Astrocyte (in vitro differentiated cells and primary cell): ENCODE results near the gene C14orf93. TPM values are rescaled to one million over a fixed set of nuclear protein-coding genes. Genes with fewer than 3 reads are reported as not detected.

Experiments
- DNase-seq: peaks from one replicate; pipeline ENCODE4 v3.0.0-alpha.2; 2010; ENCODE audit warnings: low read depth
- FAIRE-seq: peaks from 2 replicates; lab custom pipeline; 2011; peaks lifted over from hg19 to GRCh38; lab: Jason Lieb, UNC
- H2AFZ ChIP-seq: 2 replicates; pipeline ENCODE4 v1.6.0; 2012; ENCODE audit warnings: low read depth, low read length, inconsistent platforms
- H3K27ac ChIP-seq: 2 replicates; pipeline ENCODE4 v1.5.1; 2011; ENCODE audit warnings: low read depth, low read length, inconsistent platforms
- H3K27me3 ChIP-seq: 2 replicates; pipeline ENCODE4 v1.6.0; 2011; ENCODE audit warnings: low read length, inconsistent platforms; ENCODE audit not compliant: insufficient read depth
- H3K36me3 ChIP-seq: 2 replicates; pipeline ENCODE4 v1.5.1; 2011; ENCODE audit warnings: low read length, inconsistent platforms; ENCODE audit not compliant: insufficient read depth
- H3K4me1 ChIP-seq: 2 replicates; pipeline ENCODE4 v1.5.1; 2011; ENCODE audit warnings: low read length, inconsistent platforms; ENCODE audit not compliant: insufficient read depth
- H3K4me2 ChIP-seq: 2 replicates; pipeline ENCODE4 v1.6.0; 2012; ENCODE audit warnings: low read length, inconsistent platforms
- H3K4me3 ChIP-seq: 2 replicates; pipeline ENCODE4 v1.5.1; 2011; ENCODE audit warnings: low read depth, mild to moderate bottlenecking, low read length, inconsistent platforms; ENCODE audit not compliant: insufficient read depth
- H3K79me2 ChIP-seq: 2 replicates; pipeline ENCODE4 v1.6.0; 2012; ENCODE audit warnings: mild to moderate bottlenecking, low read length, inconsistent platforms; ENCODE audit not compliant: insufficient read depth
- H3K9ac ChIP-seq: 2 replicates; pipeline ENCODE4 v1.6.0; 2012; ENCODE audit warnings: mild to moderate bottlenecking, low read length, inconsistent platforms
- H3K9me3 ChIP-seq: 2 replicates; pipeline ENCODE4 v1.5.1; 2012; ENCODE audit warnings: low read depth, mild to moderate bottlenecking, low read length, inconsistent platforms; ENCODE audit not compliant: insufficient read depth
- H4K20me1 ChIP-seq: 2 replicates; pipeline ENCODE4 v1.6.0; 2012; ENCODE audit warnings: low read length, inconsistent platforms; ENCODE audit not compliant: insufficient read depth
- H3K27ac Mint-ChIP-seq: one replicate; pipeline ENCODE4 v1.8.0; 2021; ENCODE audit warnings: mild to moderate bottlenecking, mixed read lengths; ENCODE audit not compliant: unreplicated experiment
- H3K27me3 Mint-ChIP-seq: one replicate; pipeline ENCODE4 v1.8.0; 2021; ENCODE audit warnings: low read depth, mixed read lengths; ENCODE audit not compliant: unreplicated experiment
- H3K36me3 Mint-ChIP-seq: one replicate; pipeline ENCODE4 v1.8.0; 2021; ENCODE audit warnings: low read depth, mixed read lengths; ENCODE audit not compliant: unreplicated experiment
- H3K4me1 Mint-ChIP-seq: one replicate; pipeline ENCODE4 v1.8.0; 2021; ENCODE audit warnings: low read depth, mixed read lengths; ENCODE audit not compliant: unreplicated experiment
- H3K4me3 Mint-ChIP-seq: one replicate; pipeline ENCODE4 v1.8.0; 2021; ENCODE audit warnings: mild to moderate bottlenecking, moderate library complexity, mixed read lengths; ENCODE audit not compliant: unreplicated experiment
- H3K9me3 Mint-ChIP-seq: one replicate; pipeline ENCODE4 v1.8.0; 2021; ENCODE audit warnings: mild to moderate bottlenecking, mixed read lengths; ENCODE audit not compliant: unreplicated experiment
- CTCF ChIP-seq: IDR thresholded peaks from 2 replicates; pipeline ENCODE4 v1.5.1; 2011; ENCODE audit warnings: low read depth, mild to moderate bottlenecking, inconsistent platforms, low read length, moderate library complexity; ENCODE audit not compliant: insufficient read depth
- EZH2 ChIP-seq: IDR thresholded peaks from 2 replicates; pipeline ENCODE4 v1.6.1; 2012; ENCODE audit warnings: mild to moderate bottlenecking, low read length, inconsistent platforms; ENCODE audit not compliant: insufficient read depth
- total RNA-seq: library from RNA; stranded (reverse); gene quantifications from 2 replicates; pipeline ENCODE4 v1.2.1, GENCODE V29; 2021

C14orf93 gene
- total RNA-seq, 1 donor from 2014 or later: 3.6 TPM

- DNase-seq (no peak), FAIRE-seq (no peak)
- Histone ChIP-seq H3K4me3 (no peak overlapping the region), H2AFZ (no peak overlapping the region), H3K4me2 (no peak overlapping the region), H3K79me2 (no peaks in the 10 kb centered on the region), H3K27ac (no peak overlapping the region), H3K4me1 (peaks cover 6% of the 10 kb centered on the region), H3K9ac (no peak overlapping the region), H3K27me3 (no peaks in the 10 kb centered on the region), H3K9me3 (no peaks in the 10 kb centered on the region), H4K20me1 (no peaks in the 10 kb centered on the region), H3K36me3 (no peaks in the 10 kb centered on the region)
- H3K4me1 Mint-ChIP-seq: no peaks in the 10 kb centered on the region
- H3K27ac Mint-ChIP-seq: no peak overlapping the region
- no peaks in the 10 kb centered on the region for H3K27me3 Mint-ChIP-seq
- H3K4me3 Mint-ChIP-seq: no peak overlapping the region
- no peaks in the 10 kb centered on the region for H3K36me3 Mint-ChIP-seq
- no peak for TF ChIP-seq EZH2
- no peak for TF ChIP-seq CTCF
- no peaks in the 10 kb centered on the region for H3K9me3 Mint-ChIP-seq
Observed at GRCh38 chr14:23013054-23013748, 3.3 kb upstream of the C14orf93 start.

GRCh38 chr14:23009483-23009938, 432 bp downstream of the C14orf93 start:
- Mint-ChIP-seq H3K9me3 (no peaks in the 10 kb centered on the region), H3K4me3 (peak overlapping the region; percentile 86)
- peak overlapping the region; percentile 67 for H3K4me3 ChIP-seq

More at GRCh38 chr14:23009483-23009938, 432 bp downstream of the C14orf93 start:
- Mint-ChIP-seq H3K36me3 (no peaks in the 10 kb centered on the region), H3K4me1 (peaks cover 8% of the 10 kb centered on the region), H3K27ac (no peak overlapping the region), H3K27me3 (no peaks in the 10 kb centered on the region)
- TF ChIP-seq CTCF (no peak), EZH2 (no peak)
- H4K20me1 ChIP-seq: no peaks in the 10 kb centered on the region
- no peaks in the 10 kb centered on the region for H3K36me3 ChIP-seq
- peak overlapping the region; percentile 91 for H3K4me2 ChIP-seq
- no peaks in the 10 kb centered on the region for H3K27me3 ChIP-seq
- peak overlapping the region; percentile 97 for H2AFZ ChIP-seq
- H3K79me2 ChIP-seq: no peaks in the 10 kb centered on the region
- DNase-seq (no peak), FAIRE-seq (no peak)
- H3K9me3 ChIP-seq: no peaks in the 10 kb centered on the region
- peak overlapping the region; percentile 34 for H3K27ac ChIP-seq
- H3K9ac ChIP-seq: peak overlapping the region; percentile 83
- peaks cover 22% of the 10 kb centered on the region for H3K4me1 ChIP-seq
